GM23338 (cell line): ENCODE measurements around the gene GTF3C1.

Experiments
- CTCF ChIP-seq, 2 experiments: fragments of 200-600 bp in 1 of 2; sonication (generic) in 1 of 2; conservative IDR thresholded peaks; 2 replicates each; pipeline versions ENCODE4 v1.5.1 to v1.6.1; 2016 to 2017; ENCODE audit warnings: antibody characterized with exemption in 2 of 2, low read depth in 2 of 2, mild to moderate bottlenecking in 2 of 2, moderate library complexity in 1 of 2
- EZH2 ChIP-seq: fragments of 200-600 bp; sonication (generic); IDR thresholded peaks from one replicate; pipeline ENCODE4 v1.8.0; 2017; ENCODE audit warnings: antibody characterized with exemption, mild to moderate bottlenecking, low read depth; ENCODE audit not compliant: unreplicated experiment
- JUNB ChIP-seq: IDR thresholded peaks from one replicate; pipeline ENCODE4 v1.6.1; 2016; ENCODE audit warnings: antibody characterized with exemption; ENCODE audit not compliant: unreplicated experiment
- POLR2AphosphoS5 ChIP-seq: IDR thresholded peaks from 2 replicates; pipeline ENCODE4 v1.6.1; 2016; ENCODE audit warnings: antibody characterized with exemption, low read depth
- STAT1 ChIP-seq: IDR thresholded peaks from one replicate; pipeline ENCODE4 v1.6.1; 2016; ENCODE audit warnings: antibody characterized with exemption; ENCODE audit not compliant: unreplicated experiment
- ZNF114 ChIP-seq: fragments of 250-450 bp; sonication (Bioruptor Pico); IDR thresholded peaks from 2 replicates; pipeline ENCODE4 v1.5.0; 2020; ENCODE audit warnings: mild to moderate bottlenecking, moderate library complexity

GRCh38 chr16:27460213-27460612, 89.5 kb downstream of the GTF3C1 start:
- no peak for TF ChIP-seq POLR2AphosphoS5
- no peak for TF ChIP-seq CTCF (conservative IDR thresholded peaks at IDR 0.05; ENCODE audit: low read depth in 2 of 2)
- no peak for TF ChIP-seq STAT1
- no peak for TF ChIP-seq ZNF114 (CRISPR knock-in tag)
- TF ChIP-seq EZH2 = no peak
- TF ChIP-seq JUNB = no peak
